Omental fat pad (tissue), 4 donors: Measurements from ENCODE around the gene ZC3H14. TPM values are rescaled to one million over a fixed set of nuclear protein-coding genes. Genes with fewer than 3 reads are reported as not detected.
A peak's percentile ranks its signal among the peaks of the same experiment; 100 is the strongest.

Source experiments
- ATAC-seq: fragments of 150-250 bp; one replicate; pipeline ENCODE4 v1.9.1; 2016; ENCODE audit warnings: mild to moderate bottlenecking, moderate library complexity; ENCODE audit not compliant: low FRiP score
- DNase-seq: peaks from one replicate; pipeline ENCODE4 v3.0.0-alpha.2; 2019; ENCODE audit warnings: low spot score
- total RNA-seq, 4 donors: library from RNA; depleted of rRNA; stranded (reverse); fragments of >200 nt; gene quantifications; one replicate each; pipeline ENCODE4 v1.1.0, GENCODE V29; 2016
- TF ChIP-seq, protein P1 (sequence below), 3 donors: fragments of 450-650 bp; IDR thresholded peaks; one replicate each; pipeline ENCODE4 v1.5.1; 2016 to 2017; ENCODE audit warnings: antibody characterized with exemption in 3 of 3, mild to moderate bottlenecking in 3 of 3, moderate library complexity in 2 of 3

Gene ZC3H14
- total RNA-seq, 4 donors from 2014 or later, result 66.2 to 72.8 (median 69.5) TPM

- peak; percentile 60 for ATAC-seq
- DNase-seq, result no peak
- TF ChIP-seq, protein P1, sequence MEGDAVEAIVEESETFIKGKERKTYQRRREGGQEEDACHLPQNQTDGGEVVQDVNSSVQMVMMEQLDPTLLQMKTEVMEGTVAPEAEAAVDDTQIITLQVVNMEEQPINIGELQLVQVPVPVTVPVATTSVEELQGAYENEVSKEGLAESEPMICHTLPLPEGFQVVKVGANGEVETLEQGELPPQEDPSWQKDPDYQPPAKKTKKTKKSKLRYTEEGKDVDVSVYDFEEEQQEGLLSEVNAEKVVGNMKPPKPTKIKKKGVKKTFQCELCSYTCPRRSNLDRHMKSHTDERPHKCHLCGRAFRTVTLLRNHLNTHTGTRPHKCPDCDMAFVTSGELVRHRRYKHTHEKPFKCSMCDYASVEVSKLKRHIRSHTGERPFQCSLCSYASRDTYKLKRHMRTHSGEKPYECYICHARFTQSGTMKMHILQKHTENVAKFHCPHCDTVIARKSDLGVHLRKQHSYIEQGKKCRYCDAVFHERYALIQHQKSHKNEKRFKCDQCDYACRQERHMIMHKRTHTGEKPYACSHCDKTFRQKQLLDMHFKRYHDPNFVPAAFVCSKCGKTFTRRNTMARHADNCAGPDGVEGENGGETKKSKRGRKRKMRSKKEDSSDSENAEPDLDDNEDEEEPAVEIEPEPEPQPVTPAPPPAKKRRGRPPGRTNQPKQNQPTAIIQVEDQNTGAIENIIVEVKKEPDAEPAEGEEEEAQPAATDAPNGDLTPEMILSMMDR (IDR thresholded peaks at IDR 0.05), result no peak
Observed at GRCh38 chr14:88614218-88614907, 51.5 kb downstream of the ZC3H14 start.

GRCh38 chr14:88616697-88617096 is 53.9 kb downstream of the ZC3H14 start:
- ATAC-seq (no peak), DNase-seq (no peak)
- TF ChIP-seq, protein P1 (IDR thresholded peaks at IDR 0.05), result no peak

GRCh38 chr14:88617479-88617878 is 54.6 kb downstream of the ZC3H14 start:
- TF ChIP-seq, protein P1 (IDR thresholded peaks at IDR 0.05), result no peak
- no peak for ATAC-seq

DNA sequence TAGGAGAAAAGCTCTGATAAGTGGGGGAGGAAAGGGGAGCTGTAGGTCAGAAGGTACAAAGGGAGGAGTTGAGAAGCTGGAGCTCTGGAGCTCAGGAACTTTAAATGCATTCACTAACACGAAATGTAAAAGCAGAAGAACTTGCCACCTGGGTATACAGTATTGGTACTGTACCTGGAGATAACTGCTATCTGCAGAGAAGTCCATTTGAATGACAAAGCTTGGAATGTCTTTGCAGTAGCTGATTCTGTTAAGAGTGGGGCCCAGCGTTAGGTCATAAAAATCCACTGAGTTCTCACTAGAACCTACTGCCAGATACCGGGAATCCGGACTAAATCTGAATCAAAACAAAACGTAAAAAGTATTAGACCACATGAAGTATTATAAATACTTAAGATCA is 55.6 kb downstream of the ZC3H14 start:
- TF ChIP-seq, protein P1 (IDR thresholded peaks at IDR 0.05), result no peak
- ATAC-seq, result no peak

More at GRCh38 chr14:88617479-88617878, 54.6 kb downstream of the ZC3H14 start:
- DNase-seq, result no peak

DNA sequence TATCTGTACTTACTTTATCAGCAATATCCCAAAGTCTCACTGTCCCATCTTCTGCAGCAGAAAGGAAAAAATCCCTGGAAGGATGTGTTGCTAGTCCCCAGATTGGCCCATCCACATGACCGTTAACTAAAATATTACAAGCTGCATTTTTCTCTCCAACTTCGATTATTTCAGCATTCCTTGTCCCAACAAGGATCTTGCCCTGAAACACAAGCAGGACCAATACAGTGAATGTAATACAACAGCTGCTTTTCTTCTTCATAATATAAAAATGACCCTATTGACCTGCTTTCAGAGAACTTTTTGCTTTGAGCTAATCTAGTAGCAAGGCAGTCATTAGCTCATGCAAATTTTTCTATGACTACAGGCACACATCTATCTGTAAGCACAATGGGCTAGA is 58.3 kb downstream of the ZC3H14 start:
- TF ChIP-seq, protein P1 (IDR thresholded peaks at IDR 0.05), result no peak
- DNase-seq (no peak), ATAC-seq (no peak)

More for the DNA sequence above, 55.6 kb downstream of the ZC3H14 start:
- no peak for DNase-seq

DNA sequence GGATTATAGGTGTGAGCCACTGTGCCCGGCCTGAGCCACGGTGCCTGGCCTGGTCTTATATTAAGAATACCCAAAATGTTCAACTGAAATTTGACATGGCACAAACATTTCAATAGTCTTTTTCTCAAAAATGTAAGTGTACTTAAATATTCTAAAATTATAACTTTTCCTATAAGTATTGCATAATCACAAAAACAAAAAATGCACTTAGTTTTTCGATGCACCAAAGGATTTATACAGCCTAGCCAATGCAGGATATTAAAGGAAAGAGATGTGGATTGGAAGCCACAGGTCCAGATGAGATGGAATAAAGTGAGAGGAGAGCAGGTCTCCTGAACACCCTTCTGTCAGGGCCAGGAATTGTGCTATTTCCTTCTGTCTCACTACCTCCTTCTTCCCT is 62.8 kb downstream of the ZC3H14 start:
- DNase-seq (no peak), ATAC-seq (no peak)
- TF ChIP-seq, protein P1 (IDR thresholded peaks at IDR 0.05), result no peak

- no peak for ATAC-seq
- no peak for DNase-seq
- TF ChIP-seq, protein P1 (IDR thresholded peaks at IDR 0.05), result no peak
Observed at GRCh38 chr14:88628033-88628432, 65.2 kb downstream of the ZC3H14 start.
